HG03457 (cell line): ENCODE measurements around the gene KRTAP4-7.
"Not testable (repeated sequence)": the region's sequence is repeated elsewhere in the genome, so short reads cannot be mapped to it uniquely, and the experiment has no call there.

Source experiments
- ATAC-seq: cut with Tn5 transposase; IDR thresholded peaks from one replicate; pipeline ENCODE4 v1.9.1; 2021; ENCODE audit warnings: moderate number of reproducible peaks; ENCODE audit not compliant: unreplicated experiment

Gene KRTAP4-7

GRCh38 chr17:41084100-41084856 is at the start of gene KRTAP4-7:
KRTAP4-7 (plus strand) TSS chr17:41084150; CDS start chr17:41084207, 57 bp downstream.
- not testable (repeated sequence) for ATAC-seq

- not testable (repeated sequence) for ATAC-seq
Observed at GRCh38 chr17:41034346-41034935, 49.5 kb upstream of the KRTAP4-7 start, which contains the start of gene KRTAP1-3. KRTAP1-3 (minus strand) TSS chr17:41034874; CDS start chr17:41034821, 53 bp downstream.

- ATAC-seq = no peak
Observed at GRCh38 chr17:41037853-41038350, 46.0 kb upstream of the KRTAP4-7 start.

- ATAC-seq = not testable (repeated sequence)
Observed at GRCh38 chr17:41040783-41041571, 43.0 kb upstream of the KRTAP4-7 start, which contains the start of gene KRTAP1-1. KRTAP1-1 (minus strand) TSS chr17:41041450; CDS start chr17:41041397, 53 bp downstream.

- no peak for ATAC-seq
Observed at GRCh38 chr17:41042953-41043352, 41.0 kb upstream of the KRTAP4-7 start.

GRCh38 chr17:41046735-41047465 is 37.0 kb upstream of the KRTAP4-7 start, which contains the start of gene KRTAP2-1:
KRTAP2-1 (minus strand) TSS chr17:41047316; CDS start chr17:41047267, 49 bp downstream.
- ATAC-seq = not testable (repeated sequence)

GRCh38 chr17:41048441-41048840 is 35.5 kb upstream of the KRTAP4-7 start:
- ATAC-seq = no peak

GRCh38 chr17:41049110-41049509 is 34.8 kb upstream of the KRTAP4-7 start:
- ATAC-seq = no peak

- ATAC-seq = no peak
Observed at GRCh38 chr17:41052566-41052965, 31.4 kb upstream of the KRTAP4-7 start.

- ATAC-seq = no peak
Observed at GRCh38 chr17:41054025-41054424, 29.9 kb upstream of the KRTAP4-7 start.

- ATAC-seq = not testable (repeated sequence)
Observed at GRCh38 chr17:41054556-41054955, 29.4 kb upstream of the KRTAP4-7 start.

GRCh38 chr17:41055130-41055529 is 28.8 kb upstream of the KRTAP4-7 start, which contains the start of gene KRTAP2-2:
KRTAP2-2 (minus strand) TSS chr17:41055230; CDS start chr17:41055211, 19 bp downstream.
- not testable (repeated sequence) for ATAC-seq

- no peak for ATAC-seq
Observed at GRCh38 chr17:41057547-41057946, 26.4 kb upstream of the KRTAP4-7 start.

GRCh38 chr17:41058741-41059140 is 25.2 kb upstream of the KRTAP4-7 start:
- no peak for ATAC-seq

- not testable (repeated sequence) for ATAC-seq
Observed at GRCh38 chr17:41059276-41060051, 24.5 kb upstream of the KRTAP4-7 start.

- ATAC-seq = no peak
Observed at GRCh38 chr17:41060052-41060604, 23.8 kb upstream of the KRTAP4-7 start, which contains the start of gene KRTAP2-3. KRTAP2-3 (minus strand) TSS chr17:41060114; CDS start chr17:41060050, 64 bp downstream.

- no peak for ATAC-seq
Observed at GRCh38 chr17:41061964-41062363, 22.0 kb upstream of the KRTAP4-7 start.

- ATAC-seq = no peak
Observed at GRCh38 chr17:41063449-41063848, 20.5 kb upstream of the KRTAP4-7 start.

- ATAC-seq = no peak
Observed at GRCh38 chr17:41064301-41064700, 19.6 kb upstream of the KRTAP4-7 start.
